GM23338 (cell line): ENCODE measurements around the gene MORC4. TPM values are rescaled to one million over a fixed set of nuclear protein-coding genes. Genes with fewer than 3 reads are reported as not detected.

Experiments
- ATAC-seq: fragments of 200-7000 bp; cut with Tn5 transposase; 3 replicates; pipeline ENCODE4 v1.9.1; 2020
- DNase-seq: peaks from one replicate; pipeline ENCODE4 v3.0.0-alpha.2; 2015; ENCODE audit warnings: low spot score
- H2AFZ ChIP-seq: fragments of 200-600 bp; sonication (generic); 2 replicates; pipeline ENCODE4 v1.8.0; 2016; ENCODE audit warnings: antibody characterized with exemption, mild to moderate bottlenecking, moderate library complexity
- H3F3A ChIP-seq: fragments of 200-600 bp; sonication (generic); replicated peaks from 2 replicates; pipeline ENCODE4 v1.8.0; 2017; ENCODE audit warnings: antibody characterized with exemption, mixed run types, low read depth
- H3K27ac ChIP-seq: fragments of 200-600 bp; sonication (generic); 2 replicates; pipeline ENCODE4 v1.6.1; 2016; ENCODE audit warnings: low read depth
- H3K27me3 ChIP-seq: fragments of 200-600 bp; sonication (generic); 2 replicates; pipeline ENCODE4 v1.8.0; 2016; ENCODE audit warnings: mild to moderate bottlenecking, mixed run types, moderate library complexity; ENCODE audit not compliant: insufficient read depth
- H3K36me3 ChIP-seq: fragments of 200-600 bp; sonication (generic); 2 replicates; pipeline ENCODE4 v1.8.0; 2016; ENCODE audit warnings: mild to moderate bottlenecking; ENCODE audit not compliant: insufficient read depth
- H3K4me1 ChIP-seq: fragments of 200-600 bp; sonication (generic); 2 replicates; pipeline ENCODE4 v1.8.0; 2016; ENCODE audit warnings: mild to moderate bottlenecking, moderate library complexity; ENCODE audit not compliant: insufficient read depth
- H3K4me2 ChIP-seq: fragments of 200-600 bp; sonication (generic); 2 replicates; pipeline ENCODE4 v1.7.1; 2017; ENCODE audit warnings: mixed run types
- H3K4me3 ChIP-seq: fragments of 200-600 bp; sonication (generic); 2 replicates; pipeline ENCODE4 v1.6.1; 2016; ENCODE audit warnings: mixed run types
- H3K79me2 ChIP-seq: fragments of 200-600 bp; sonication (generic); replicated peaks from 2 replicates; pipeline ENCODE4 v1.8.0; 2017; ENCODE audit warnings: mild to moderate bottlenecking; ENCODE audit not compliant: insufficient read depth
- H3K9me2 ChIP-seq: fragments of 200-600 bp; sonication (generic); 2 replicates; pipeline ENCODE4 v1.8.0; 2017; ENCODE audit not compliant: insufficient read depth
- H4K20me1 ChIP-seq: fragments of 200-600 bp; sonication (generic); replicated peaks from 2 replicates; pipeline ENCODE4 v1.8.0; 2017; ENCODE audit warnings: mild to moderate bottlenecking; ENCODE audit not compliant: insufficient read depth
- H3K27ac Mint-ChIP-seq: 2 replicates; pipeline ENCODE4 v1.8.0; 2020; ENCODE audit warnings: inconsistent platforms, mild to moderate bottlenecking, moderate library complexity, mixed read lengths
- H3K27me3 Mint-ChIP-seq: 3 replicates; pipeline ENCODE4 v1.8.0; 2022; ENCODE audit warnings: low read depth, mild to moderate bottlenecking, moderate library complexity, mixed read lengths, inconsistent platforms; ENCODE audit not compliant: insufficient read depth, poor library complexity
- H3K36me3 Mint-ChIP-seq: 3 replicates; pipeline ENCODE4 v1.8.0; 2021; ENCODE audit warnings: low read depth, mild to moderate bottlenecking, inconsistent platforms, moderate library complexity, mixed read lengths
- H3K4me1 Mint-ChIP-seq: 3 replicates; pipeline ENCODE4 v1.8.0; 2020; ENCODE audit warnings: mild to moderate bottlenecking, inconsistent platforms, mixed read lengths
- H3K4me3 Mint-ChIP-seq: 3 replicates; pipeline ENCODE4 v1.8.0; 2021; ENCODE audit warnings: moderate library complexity, mild to moderate bottlenecking, inconsistent platforms, mixed read lengths
- H3K9me3 Mint-ChIP-seq: 3 replicates; pipeline ENCODE4 v1.8.0; 2020; ENCODE audit warnings: moderate library complexity, mild to moderate bottlenecking, inconsistent platforms, mixed read lengths
- CREB1 ChIP-seq: fragments of 250-450 bp; sonication (Bioruptor Pico); IDR thresholded peaks from 2 replicates; pipeline ENCODE4 v1.5.0; 2020; ENCODE audit warnings: low read depth, mild to moderate bottlenecking, moderate library complexity
- EZH2 ChIP-seq: fragments of 200-600 bp; sonication (generic); IDR thresholded peaks from one replicate; pipeline ENCODE4 v1.8.0; 2017; ENCODE audit warnings: antibody characterized with exemption, mild to moderate bottlenecking, low read depth; ENCODE audit not compliant: unreplicated experiment
- EZH2phosphoT487 ChIP-seq: fragments of 200-600 bp; sonication (generic); IDR thresholded peaks from one replicate; pipeline ENCODE4 v1.8.1; 2018; ENCODE audit warnings: antibody characterized with exemption; ENCODE audit not compliant: unreplicated experiment
- JUNB ChIP-seq: IDR thresholded peaks from one replicate; pipeline ENCODE4 v1.6.1; 2016; ENCODE audit warnings: antibody characterized with exemption; ENCODE audit not compliant: unreplicated experiment
- NANOG ChIP-seq: IDR thresholded peaks from 2 replicates; pipeline ENCODE4 v1.6.1; 2016; ENCODE audit warnings: antibody characterized with exemption, borderline replicate concordance
- POLR2AphosphoS5 ChIP-seq: IDR thresholded peaks from 2 replicates; pipeline ENCODE4 v1.6.1; 2016; ENCODE audit warnings: antibody characterized with exemption, low read depth
- STAT1 ChIP-seq: IDR thresholded peaks from one replicate; pipeline ENCODE4 v1.6.1; 2016; ENCODE audit warnings: antibody characterized with exemption; ENCODE audit not compliant: unreplicated experiment
- ZNF114 ChIP-seq: fragments of 250-450 bp; sonication (Bioruptor Pico); IDR thresholded peaks from 2 replicates; pipeline ENCODE4 v1.5.0; 2020; ENCODE audit warnings: mild to moderate bottlenecking, moderate library complexity
- ZNF331 ChIP-seq: fragments of 250-450 bp; sonication (Bioruptor Pico); IDR thresholded peaks from 2 replicates; pipeline ENCODE4 v1.5.0; 2020; ENCODE audit warnings: low read depth, mild to moderate bottlenecking, moderate library complexity
- polyA plus RNA-seq: library from polyadenylated mRNA; unstranded; fragments of >200 nt; fragmentation: Nextera tagmentation; extraction: Ambion mirVana; gene quantifications from 2 replicates; pipeline ENCODE4 v1.2.1, GENCODE V29; 2016
- total RNA-seq: library from RNA; depleted of rRNA; stranded (reverse); fragments of >200 nt; shearing (Covaris generic); gene quantifications from 2 replicates; pipeline ENCODE4 v1.2.3, GENCODE V29; 2014
- TF ChIP-seq, protein P1 (sequence below): IDR thresholded peaks from 2 replicates; pipeline ENCODE4 v1.6.1; 2016; ENCODE audit warnings: antibody characterized with exemption
- TF ChIP-seq, protein P2 (sequence below): fragments of 250-450 bp; sonication (Bioruptor Pico); IDR thresholded peaks from 2 replicates; pipeline ENCODE4 v1.5.0; 2020; ENCODE audit warnings: mild to moderate bottlenecking, moderate library complexity
- TF ChIP-seq, protein P3 (sequence below), 2 experiments: fragments of 200-600 bp in 1 of 2; sonication (generic) in 1 of 2; conservative IDR thresholded peaks; 2 replicates each; pipeline versions ENCODE4 v1.5.1 to v1.6.1; 2016 to 2017; ENCODE audit warnings: antibody characterized with exemption in 2 of 2, low read depth in 2 of 2, mild to moderate bottlenecking in 2 of 2, moderate library complexity in 1 of 2
- TF ChIP-seq, protein P4 (sequence below): IDR thresholded peaks from one replicate; pipeline ENCODE4 v1.6.1; 2018; ENCODE audit warnings: antibody characterized with exemption; ENCODE audit not compliant: unreplicated experiment

The MORC4 gene
- total and polyA plus RNA-seq, 2 experiments from 2014 or later = 1.6 to 1.7 TPM

DNA sequence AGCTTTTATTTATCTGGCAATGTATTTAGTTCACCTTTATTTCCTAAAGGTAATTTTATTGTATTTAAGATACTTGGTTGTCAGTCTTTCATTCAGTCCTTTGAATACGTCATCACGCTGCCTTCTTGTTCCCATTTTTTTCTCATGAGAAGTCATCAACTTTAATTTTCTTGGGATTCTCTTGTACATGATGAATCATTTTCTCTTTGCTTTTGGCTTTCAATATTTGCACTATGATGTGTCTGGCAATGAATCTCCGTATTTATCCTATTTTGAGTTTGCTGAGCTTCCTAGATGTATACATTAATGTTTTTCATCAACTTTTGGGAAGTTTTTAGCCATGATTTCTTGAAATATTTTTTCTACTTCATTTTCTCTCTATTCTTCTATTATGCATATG lies 51.4 kb downstream of the MORC4 start:
- no peak overlapping the region for H3K27ac Mint-ChIP-seq
- H3K27me3 ChIP-seq = no peaks in the 10 kb centered on the region
- no peak overlapping the region for H3K4me3 ChIP-seq
- H3F3A ChIP-seq = no peaks in the 10 kb centered on the region
- H3K4me2 ChIP-seq = no peak overlapping the region
- no peaks in the 10 kb centered on the region for H3K79me2 ChIP-seq
- no peaks in the 10 kb centered on the region for H3K9me3 Mint-ChIP-seq
- no peak overlapping the region for H2AFZ ChIP-seq
- H3K27ac ChIP-seq = no peak overlapping the region
- no peaks in the 10 kb centered on the region for H3K27me3 Mint-ChIP-seq
- DNase-seq (no peak), ATAC-seq (no peak)
- H4K20me1 ChIP-seq = no peaks in the 10 kb centered on the region
- H3K4me3 Mint-ChIP-seq = no peak overlapping the region
- H3K4me1 Mint-ChIP-seq = no peaks in the 10 kb centered on the region
- H3K9me2 ChIP-seq = no peaks in the 10 kb centered on the region
- H3K36me3 Mint-ChIP-seq = no peaks in the 10 kb centered on the region
- no peaks in the 10 kb centered on the region for H3K4me1 ChIP-seq
- H3K36me3 ChIP-seq = no peaks in the 10 kb centered on the region
- TF ChIP-seq CREB1 (CRISPR knock-in tag) (no peak), EZH2 (no peak), NANOG (no peak), POLR2AphosphoS5 (no peak), ZNF114 (CRISPR knock-in tag) (no peak), ZNF331 (CRISPR knock-in tag) (no peak), STAT1 (no peak), EZH2phosphoT487 (no peak), JUNB (no peak)
- TF ChIP-seq, protein P1, sequence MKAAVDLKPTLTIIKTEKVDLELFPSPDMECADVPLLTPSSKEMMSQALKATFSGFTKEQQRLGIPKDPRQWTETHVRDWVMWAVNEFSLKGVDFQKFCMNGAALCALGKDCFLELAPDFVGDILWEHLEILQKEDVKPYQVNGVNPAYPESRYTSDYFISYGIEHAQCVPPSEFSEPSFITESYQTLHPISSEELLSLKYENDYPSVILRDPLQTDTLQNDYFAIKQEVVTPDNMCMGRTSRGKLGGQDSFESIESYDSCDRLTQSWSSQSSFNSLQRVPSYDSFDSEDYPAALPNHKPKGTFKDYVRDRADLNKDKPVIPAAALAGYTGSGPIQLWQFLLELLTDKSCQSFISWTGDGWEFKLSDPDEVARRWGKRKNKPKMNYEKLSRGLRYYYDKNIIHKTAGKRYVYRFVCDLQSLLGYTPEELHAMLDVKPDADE = no peak
- TF ChIP-seq, protein P2, sequence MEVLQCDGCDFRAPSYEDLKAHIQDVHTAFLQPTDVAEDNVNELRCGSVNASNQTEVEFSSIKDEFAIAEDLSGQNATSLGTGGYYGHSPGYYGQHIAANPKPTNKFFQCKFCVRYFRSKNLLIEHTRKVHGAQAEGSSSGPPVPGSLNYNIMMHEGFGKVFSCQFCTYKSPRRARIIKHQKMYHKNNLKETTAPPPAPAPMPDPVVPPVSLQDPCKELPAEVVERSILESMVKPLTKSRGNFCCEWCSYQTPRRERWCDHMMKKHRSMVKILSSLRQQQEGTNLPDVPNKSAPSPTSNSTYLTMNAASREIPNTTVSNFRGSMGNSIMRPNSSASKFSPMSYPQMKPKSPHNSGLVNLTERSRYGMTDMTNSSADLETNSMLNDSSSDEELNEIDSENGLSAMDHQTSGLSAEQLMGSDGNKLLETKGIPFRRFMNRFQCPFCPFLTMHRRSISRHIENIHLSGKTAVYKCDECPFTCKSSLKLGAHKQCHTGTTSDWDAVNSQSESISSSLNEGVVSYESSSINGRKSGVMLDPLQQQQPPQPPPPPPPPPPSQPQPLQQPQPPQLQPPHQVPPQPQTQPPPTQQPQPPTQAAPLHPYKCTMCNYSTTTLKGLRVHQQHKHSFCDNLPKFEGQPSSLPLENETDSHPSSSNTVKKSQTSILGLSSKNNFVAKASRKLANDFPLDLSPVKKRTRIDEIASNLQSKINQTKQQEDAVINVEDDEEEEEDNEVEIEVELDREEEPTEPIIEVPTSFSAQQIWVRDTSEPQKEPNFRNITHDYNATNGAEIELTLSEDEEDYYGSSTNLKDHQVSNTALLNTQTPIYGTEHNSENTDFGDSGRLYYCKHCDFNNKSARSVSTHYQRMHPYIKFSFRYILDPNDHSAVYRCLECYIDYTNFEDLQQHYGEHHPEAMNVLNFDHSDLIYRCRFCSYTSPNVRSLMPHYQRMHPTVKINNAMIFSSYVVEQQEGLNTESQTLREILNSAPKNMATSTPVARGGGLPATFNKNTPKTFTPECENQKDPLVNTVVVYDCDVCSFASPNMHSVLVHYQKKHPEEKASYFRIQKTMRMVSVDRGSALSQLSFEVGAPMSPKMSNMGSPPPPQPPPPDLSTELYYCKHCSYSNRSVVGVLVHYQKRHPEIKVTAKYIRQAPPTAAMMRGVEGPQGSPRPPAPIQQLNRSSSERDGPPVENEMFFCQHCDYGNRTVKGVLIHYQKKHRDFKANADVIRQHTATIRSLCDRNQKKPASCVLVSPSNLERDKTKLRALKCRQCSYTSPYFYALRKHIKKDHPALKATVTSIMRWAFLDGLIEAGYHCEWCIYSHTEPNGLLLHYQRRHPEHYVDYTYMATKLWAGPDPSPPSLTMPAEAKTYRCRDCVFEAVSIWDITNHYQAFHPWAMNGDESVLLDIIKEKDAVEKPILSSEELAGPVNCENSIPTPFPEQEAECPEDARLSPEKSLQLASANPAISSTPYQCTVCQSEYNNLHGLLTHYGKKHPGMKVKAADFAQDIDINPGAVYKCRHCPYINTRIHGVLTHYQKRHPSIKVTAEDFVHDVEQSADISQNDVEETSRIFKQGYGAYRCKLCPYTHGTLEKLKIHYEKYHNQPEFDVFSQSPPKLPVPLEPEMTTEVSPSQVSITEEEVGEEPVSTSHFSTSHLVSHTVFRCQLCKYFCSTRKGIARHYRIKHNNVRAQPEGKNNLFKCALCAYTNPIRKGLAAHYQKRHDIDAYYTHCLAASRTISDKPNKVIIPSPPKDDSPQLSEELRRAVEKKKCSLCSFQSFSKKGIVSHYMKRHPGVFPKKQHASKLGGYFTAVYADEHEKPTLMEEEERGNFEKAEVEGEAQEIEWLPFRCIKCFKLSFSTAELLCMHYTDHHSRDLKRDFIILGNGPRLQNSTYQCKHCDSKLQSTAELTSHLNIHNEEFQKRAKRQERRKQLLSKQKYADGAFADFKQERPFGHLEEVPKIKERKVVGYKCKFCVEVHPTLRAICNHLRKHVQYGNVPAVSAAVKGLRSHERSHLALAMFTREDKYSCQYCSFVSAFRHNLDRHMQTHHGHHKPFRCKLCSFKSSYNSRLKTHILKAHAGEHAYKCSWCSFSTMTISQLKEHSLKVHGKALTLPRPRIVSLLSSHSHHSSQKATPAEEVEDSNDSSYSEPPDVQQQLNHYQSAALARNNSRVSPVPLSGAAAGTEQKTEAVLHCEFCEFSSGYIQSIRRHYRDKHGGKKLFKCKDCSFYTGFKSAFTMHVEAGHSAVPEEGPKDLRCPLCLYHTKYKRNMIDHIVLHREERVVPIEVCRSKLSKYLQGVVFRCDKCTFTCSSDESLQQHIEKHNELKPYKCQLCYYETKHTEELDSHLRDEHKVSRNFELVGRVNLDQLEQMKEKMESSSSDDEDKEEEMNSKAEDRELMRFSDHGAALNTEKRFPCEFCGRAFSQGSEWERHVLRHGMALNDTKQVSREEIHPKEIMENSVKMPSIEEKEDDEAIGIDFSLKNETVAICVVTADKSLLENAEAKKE = no peak
- TF ChIP-seq, protein P3, sequence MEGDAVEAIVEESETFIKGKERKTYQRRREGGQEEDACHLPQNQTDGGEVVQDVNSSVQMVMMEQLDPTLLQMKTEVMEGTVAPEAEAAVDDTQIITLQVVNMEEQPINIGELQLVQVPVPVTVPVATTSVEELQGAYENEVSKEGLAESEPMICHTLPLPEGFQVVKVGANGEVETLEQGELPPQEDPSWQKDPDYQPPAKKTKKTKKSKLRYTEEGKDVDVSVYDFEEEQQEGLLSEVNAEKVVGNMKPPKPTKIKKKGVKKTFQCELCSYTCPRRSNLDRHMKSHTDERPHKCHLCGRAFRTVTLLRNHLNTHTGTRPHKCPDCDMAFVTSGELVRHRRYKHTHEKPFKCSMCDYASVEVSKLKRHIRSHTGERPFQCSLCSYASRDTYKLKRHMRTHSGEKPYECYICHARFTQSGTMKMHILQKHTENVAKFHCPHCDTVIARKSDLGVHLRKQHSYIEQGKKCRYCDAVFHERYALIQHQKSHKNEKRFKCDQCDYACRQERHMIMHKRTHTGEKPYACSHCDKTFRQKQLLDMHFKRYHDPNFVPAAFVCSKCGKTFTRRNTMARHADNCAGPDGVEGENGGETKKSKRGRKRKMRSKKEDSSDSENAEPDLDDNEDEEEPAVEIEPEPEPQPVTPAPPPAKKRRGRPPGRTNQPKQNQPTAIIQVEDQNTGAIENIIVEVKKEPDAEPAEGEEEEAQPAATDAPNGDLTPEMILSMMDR (conservative IDR thresholded peaks at IDR 0.05; ENCODE audit: low read depth in 2 of 2) = no peak
- TF ChIP-seq, protein P4, sequence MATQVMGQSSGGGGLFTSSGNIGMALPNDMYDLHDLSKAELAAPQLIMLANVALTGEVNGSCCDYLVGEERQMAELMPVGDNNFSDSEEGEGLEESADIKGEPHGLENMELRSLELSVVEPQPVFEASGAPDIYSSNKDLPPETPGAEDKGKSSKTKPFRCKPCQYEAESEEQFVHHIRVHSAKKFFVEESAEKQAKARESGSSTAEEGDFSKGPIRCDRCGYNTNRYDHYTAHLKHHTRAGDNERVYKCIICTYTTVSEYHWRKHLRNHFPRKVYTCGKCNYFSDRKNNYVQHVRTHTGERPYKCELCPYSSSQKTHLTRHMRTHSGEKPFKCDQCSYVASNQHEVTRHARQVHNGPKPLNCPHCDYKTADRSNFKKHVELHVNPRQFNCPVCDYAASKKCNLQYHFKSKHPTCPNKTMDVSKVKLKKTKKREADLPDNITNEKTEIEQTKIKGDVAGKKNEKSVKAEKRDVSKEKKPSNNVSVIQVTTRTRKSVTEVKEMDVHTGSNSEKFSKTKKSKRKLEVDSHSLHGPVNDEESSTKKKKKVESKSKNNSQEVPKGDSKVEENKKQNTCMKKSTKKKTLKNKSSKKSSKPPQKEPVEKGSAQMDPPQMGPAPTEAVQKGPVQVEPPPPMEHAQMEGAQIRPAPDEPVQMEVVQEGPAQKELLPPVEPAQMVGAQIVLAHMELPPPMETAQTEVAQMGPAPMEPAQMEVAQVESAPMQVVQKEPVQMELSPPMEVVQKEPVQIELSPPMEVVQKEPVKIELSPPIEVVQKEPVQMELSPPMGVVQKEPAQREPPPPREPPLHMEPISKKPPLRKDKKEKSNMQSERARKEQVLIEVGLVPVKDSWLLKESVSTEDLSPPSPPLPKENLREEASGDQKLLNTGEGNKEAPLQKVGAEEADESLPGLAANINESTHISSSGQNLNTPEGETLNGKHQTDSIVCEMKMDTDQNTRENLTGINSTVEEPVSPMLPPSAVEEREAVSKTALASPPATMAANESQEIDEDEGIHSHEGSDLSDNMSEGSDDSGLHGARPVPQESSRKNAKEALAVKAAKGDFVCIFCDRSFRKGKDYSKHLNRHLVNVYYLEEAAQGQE = no peak
